COLO829 (cell line): ENCODE results near the gene HCRTR1.

Experiments
- DNase-seq: peaks from one replicate; pipeline ENCODE4 v3.0.0; 2012; ENCODE audit warnings: low spot score

Gene HCRTR1

GRCh38 chr1:31617218-31617915, at the start of gene HCRTR1:
Gene HCRTR1, plus strand, starts transcription at chr1:31617689. Its CDS starts 1,504 bp downstream, at chr1:31619193.
- no peak for DNase-seq

- no peak for DNase-seq
Observed at GRCh38 chr1:31567956-31568570, 49.4 kb upstream of the HCRTR1 start.

GRCh38 chr1:31568895-31569595, 48.4 kb upstream of the HCRTR1 start:
- no peak for DNase-seq

GRCh38 chr1:31569596-31570173, 47.8 kb upstream of the HCRTR1 start:
- no peak for DNase-seq

GRCh38 chr1:31570228-31570627, 47.3 kb upstream of the HCRTR1 start:
- no peak for DNase-seq

- no peak for DNase-seq
Observed at GRCh38 chr1:31570906-31571305, 46.6 kb upstream of the HCRTR1 start.

- DNase-seq: no peak
Observed at GRCh38 chr1:31571340-31572295, 45.9 kb upstream of the HCRTR1 start.

- no peak for DNase-seq
Observed at GRCh38 chr1:31572323-31573104, 45.0 kb upstream of the HCRTR1 start.

- DNase-seq: no peak
Observed at GRCh38 chr1:31573261-31573660, 44.2 kb upstream of the HCRTR1 start.

- no peak for DNase-seq
Observed at GRCh38 chr1:31574749-31575368, 42.6 kb upstream of the HCRTR1 start.

GRCh38 chr1:31575369-31576140, 41.9 kb upstream of the HCRTR1 start:
- DNase-seq: no peak

- DNase-seq: no peak
Observed at GRCh38 chr1:31576201-31576669, 41.3 kb upstream of the HCRTR1 start, which contains the start of gene TINAGL1. Gene TINAGL1, plus strand, starts transcription at chr1:31576515. Its CDS starts 634 bp downstream, at chr1:31577149.

- DNase-seq: no peak
Observed at GRCh38 chr1:31576743-31577455, 40.6 kb upstream of the HCRTR1 start.

GRCh38 chr1:31577515-31578192, 39.8 kb upstream of the HCRTR1 start:
- no peak for DNase-seq

GRCh38 chr1:31579374-31579773, 38.1 kb upstream of the HCRTR1 start:
- DNase-seq: no peak

GRCh38 chr1:31580513-31580870, 37.0 kb upstream of the HCRTR1 start:
- no peak for DNase-seq

- no peak for DNase-seq
Observed at GRCh38 chr1:31580891-31581603, 36.4 kb upstream of the HCRTR1 start.
